HG02852 (cell line): Measurements from ENCODE around the gene DQX1.
A peak's percentile ranks its signal among the peaks of the same experiment; 100 is the strongest.

ENCODE experiments used
- ATAC-seq: cut with Tn5 transposase; IDR thresholded peaks from one replicate; pipeline ENCODE4 v1.9.1; 2021; ENCODE audit warnings: mild to moderate bottlenecking, moderate library complexity; ENCODE audit not compliant: unreplicated experiment

The DQX1 gene

DNA sequence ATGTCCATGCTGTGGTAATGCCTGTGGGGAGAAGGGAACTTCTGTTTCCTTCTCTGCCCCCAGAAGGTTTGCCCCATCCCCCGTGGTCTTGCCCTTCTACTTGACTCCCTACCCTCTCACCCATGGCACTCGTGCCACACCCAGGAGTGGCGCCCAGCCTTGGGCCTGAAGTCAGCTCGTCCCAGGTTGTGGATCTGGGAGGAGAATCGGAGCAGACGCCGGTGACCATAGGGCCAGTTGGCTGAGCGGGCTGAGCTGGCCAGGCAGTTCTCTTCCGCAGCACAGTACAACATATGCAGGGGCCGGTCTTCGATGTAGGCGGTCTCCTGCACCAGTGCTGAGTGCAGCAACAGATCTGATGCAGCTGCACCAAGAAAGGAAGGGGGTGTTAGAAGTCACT is 8.4 kb upstream of the DQX1 start:
- ATAC-seq, result no peak

GRCh38 chr2:74533464-74533863 is 7.4 kb upstream of the DQX1 start:
- no peak for ATAC-seq

- no peak for ATAC-seq
Observed at GRCh38 chr2:74532222-74532621, 6.2 kb upstream of the DQX1 start.

DNA sequence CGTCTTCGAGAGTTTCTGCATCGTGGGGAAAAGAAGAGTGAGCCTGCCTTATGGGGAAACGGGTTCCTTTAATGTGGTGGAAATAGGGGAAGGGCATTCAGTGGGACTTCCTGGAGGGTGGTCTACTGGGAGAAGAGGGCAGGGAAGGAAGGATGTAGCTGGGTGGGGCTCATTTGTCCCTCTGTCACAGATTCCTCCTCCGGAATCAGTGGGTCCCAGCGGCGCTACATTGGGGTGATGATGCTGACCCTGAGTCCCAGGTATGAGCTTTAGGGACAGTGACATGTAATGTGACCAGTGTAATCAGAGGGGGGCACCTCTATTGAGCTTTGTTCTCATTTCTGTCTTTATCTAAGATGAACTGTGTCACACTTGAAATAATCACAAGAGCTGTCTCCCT is 5.6 kb upstream of the DQX1 start:
- no peak for ATAC-seq

DNA sequence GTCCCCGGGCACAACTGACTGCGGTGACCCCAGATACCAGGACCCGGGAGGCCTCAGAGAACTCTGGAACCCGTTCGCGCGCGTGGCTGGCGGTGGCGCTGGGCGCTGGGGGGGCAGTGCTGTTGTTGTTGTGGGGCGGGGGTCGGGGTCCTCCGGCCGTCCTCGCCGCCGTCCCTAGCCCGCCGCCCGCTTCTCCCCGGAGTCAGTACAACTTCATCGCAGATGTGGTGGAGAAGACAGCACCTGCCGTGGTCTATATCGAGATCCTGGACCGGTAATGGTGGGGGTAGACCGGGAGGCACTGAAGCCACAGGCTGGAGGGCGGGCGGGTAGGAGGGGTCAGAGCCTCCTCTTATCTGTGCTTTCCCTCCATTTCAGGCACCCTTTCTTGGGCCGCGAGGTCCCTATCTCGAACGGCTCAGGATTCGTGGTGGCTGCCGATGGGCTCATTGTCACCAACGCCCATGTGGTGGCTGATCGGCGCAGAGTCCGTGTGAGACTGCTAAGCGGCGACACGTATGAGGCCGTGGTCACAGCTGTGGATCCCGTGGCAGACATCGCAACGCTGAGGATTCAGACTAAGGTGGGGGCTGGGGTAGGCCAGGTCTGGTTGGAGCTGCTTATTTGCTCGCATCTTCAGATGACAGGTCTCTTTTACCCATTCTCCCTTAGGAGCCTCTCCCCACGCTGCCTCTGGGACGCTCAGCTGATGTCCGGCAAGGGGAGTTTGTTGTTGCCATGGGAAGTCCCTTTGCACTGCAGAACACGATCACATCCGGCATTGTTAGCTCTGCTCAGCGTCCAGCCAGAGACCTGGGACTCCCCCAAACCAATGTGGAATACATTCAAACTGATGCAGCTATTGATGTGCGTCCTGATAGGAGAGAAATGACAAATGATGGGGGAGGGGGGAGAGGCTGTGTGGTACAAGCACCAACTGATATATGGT is 4.5 kb upstream of the DQX1 start:
- peak; percentile 34 for ATAC-seq

- peak; percentile 79 for ATAC-seq
Observed at GRCh38 chr2:74529357-74530238, 3.6 kb upstream of the DQX1 start, which contains the start of the genes AUP1 and HTRA2. Gene AUP1, minus strand, starts transcription at chr2:74529706. Its CDS starts 77 bp downstream, at chr2:74529629. Gene HTRA2, plus strand, starts transcription at chr2:74529933. Its CDS starts 74 bp downstream, at chr2:74530007.

DNA sequence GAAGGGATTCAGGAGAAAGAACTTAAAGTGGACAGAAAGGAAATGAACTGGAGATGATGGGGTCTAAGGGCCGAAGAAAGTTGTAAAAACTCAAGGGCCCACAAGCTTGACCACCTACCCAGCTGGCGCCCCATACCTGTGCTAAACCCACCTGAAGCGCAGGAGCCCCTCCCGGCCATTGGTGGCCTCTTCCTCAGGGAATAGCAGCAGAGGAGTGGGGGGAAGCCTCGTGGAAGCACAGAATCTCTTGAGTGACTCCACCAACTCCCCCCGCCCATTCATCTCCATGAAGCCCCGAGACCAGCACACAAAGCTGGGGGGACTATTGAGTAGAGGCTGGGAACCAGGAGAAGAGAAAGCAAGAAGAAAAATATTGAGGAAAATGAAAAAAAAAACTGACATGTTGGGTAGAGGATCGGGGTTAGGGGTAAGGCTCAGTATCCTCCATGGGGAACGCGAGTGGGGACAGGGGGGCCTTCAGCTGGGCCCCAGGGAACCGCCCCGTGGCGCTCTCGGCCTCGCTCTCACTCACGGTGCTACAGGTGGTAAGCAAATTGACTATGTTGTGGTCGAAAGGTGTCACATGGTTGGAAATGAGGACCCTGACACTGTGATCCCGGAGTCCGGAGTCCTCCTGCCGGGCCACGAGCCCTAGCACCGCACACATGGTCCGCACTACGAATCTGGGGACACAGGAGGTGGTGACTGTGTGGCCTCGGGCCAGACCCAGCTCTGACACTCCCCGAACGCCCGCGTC is 2.7 kb upstream of the DQX1 start:
- peak; percentile 5 for ATAC-seq

DNA sequence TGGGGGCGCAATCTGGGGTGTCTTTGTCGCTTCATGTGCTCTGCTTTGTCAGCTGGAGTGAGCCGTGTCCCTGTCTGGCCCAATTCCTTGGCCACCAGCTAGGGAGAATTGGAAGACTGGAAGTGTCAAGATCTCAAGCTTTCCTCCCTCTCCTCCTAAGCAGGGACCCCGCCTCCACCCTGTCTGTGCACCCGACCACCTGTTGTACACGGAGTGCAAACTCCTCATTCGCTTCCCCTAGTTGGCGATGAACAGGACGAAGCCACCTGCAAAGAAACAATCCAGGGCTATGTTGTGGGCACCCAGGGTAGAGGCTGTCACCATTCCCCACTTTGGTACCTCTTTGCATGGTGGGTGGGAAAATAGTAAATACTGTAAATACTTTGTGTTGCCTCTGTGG is 1.7 kb upstream of the DQX1 start:
- ATAC-seq, result no peak

- ATAC-seq, result no peak
Observed at GRCh38 chr2:74526649-74527230, 709 bp upstream of the DQX1 start.

GRCh38 chr2:74524955-74525716 is 895 bp downstream of the DQX1 start:
- ATAC-seq, result no peak

DNA sequence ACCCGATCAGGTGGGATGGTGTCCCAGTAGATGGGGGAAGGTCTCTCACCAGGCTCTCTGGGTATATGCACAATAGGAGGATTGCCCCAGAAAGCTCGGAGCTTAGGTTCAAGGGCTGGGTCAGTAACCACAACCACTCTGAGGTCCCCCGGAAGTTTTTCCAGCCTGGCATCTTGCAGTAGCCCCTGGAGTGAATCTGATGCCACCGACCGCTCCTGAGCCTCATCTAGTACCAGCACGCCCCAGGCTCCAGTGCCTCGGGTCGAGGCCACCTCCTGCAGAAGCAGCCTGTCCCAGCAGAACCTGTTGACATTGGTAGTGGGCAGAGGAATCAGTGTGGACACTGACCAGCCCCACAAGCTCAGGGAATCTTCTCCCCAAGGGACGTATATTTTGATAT is 2.0 kb downstream of the DQX1 start:
- ATAC-seq, result no peak

- ATAC-seq, result no peak
Observed at GRCh38 chr2:74522516-74522915, 3.5 kb downstream of the DQX1 start.

DNA sequence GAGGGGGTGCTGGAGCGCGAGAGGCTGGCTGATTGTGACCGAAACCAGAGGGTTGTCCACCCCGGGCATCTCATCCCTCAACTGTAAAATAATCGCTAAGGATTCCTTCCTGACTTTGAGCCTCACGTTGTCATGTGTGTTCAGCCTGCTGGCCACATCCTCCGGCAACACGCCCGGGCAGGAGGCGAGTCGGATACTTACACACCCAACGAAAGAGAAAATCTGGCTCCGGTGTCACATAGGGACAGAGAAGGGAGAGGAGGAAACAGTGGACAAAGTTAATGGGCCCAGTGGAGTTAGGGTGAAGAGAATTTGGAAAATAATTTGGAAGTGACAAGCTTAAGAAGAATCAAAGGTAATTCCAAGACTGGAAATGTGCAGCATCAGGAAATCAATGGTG is 9.4 kb downstream of the DQX1 start:
- no peak for ATAC-seq

DNA sequence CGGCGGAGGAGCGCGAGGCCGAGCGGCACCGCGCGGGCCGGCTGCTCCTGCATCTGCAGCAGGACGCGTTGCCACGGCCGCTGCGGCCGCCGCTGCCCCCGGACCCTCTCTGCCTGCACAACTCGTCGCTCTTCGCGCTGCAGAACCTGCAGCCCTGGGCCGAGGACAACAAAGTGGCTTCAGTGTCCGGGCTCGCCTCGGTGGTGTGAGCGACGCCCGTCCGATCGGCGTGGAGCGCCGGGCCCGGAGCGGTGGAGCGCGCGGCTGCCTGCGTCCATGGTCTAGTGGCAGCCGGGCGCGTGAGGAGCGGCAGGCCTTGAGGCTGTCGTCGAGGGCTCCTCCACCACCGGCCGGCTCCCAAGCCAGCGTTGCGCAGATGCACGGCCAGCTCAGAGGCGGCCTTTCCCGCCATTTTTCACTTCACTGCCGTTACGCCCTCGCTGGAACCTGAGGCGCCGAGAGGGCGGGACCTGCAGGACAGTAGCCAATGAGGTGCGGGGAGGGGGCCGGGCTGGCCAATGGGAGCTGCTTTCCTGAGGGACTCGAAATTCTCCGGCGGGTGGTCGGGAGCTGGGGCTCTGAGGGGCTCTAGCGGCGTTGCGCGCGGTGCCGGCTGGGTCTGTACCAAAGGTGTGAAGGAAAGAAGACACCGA is 9.9 kb downstream of the DQX1 start:
- ATAC-seq, result no peak

DNA sequence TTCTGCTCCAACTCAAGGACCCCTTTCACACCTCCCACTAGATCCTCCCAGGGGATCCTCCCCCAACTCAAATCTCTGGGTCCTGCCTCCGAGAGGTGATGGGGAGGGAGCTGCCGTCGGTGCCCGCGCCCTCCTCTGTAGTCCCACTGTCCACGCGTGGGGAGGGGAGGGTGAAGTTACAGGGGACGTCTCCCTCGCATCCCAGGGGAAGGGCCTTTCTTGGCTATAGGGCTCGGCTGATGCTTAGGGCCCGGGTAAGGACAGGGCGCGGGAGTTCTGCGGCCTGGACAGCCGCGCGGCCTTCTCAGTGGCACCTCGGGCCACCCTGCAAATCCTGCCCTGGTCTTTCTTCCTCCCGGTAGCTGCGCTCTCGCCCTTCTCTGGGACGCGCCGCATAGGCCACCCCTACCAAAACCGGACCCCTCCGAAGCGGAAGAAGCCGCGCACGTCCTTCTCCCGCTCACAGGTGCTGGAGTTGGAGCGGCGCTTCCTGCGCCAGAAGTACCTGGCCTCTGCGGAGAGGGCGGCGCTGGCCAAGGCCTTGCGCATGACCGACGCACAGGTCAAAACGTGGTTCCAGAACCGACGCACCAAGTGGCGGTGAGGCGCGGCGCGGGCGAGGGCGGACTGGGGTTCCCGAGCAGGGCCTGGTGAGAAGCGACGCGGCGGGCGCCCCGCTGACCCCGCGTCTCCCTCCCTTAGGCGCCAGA is 10.6 kb downstream of the DQX1 start:
- ATAC-seq, result no peak

DNA sequence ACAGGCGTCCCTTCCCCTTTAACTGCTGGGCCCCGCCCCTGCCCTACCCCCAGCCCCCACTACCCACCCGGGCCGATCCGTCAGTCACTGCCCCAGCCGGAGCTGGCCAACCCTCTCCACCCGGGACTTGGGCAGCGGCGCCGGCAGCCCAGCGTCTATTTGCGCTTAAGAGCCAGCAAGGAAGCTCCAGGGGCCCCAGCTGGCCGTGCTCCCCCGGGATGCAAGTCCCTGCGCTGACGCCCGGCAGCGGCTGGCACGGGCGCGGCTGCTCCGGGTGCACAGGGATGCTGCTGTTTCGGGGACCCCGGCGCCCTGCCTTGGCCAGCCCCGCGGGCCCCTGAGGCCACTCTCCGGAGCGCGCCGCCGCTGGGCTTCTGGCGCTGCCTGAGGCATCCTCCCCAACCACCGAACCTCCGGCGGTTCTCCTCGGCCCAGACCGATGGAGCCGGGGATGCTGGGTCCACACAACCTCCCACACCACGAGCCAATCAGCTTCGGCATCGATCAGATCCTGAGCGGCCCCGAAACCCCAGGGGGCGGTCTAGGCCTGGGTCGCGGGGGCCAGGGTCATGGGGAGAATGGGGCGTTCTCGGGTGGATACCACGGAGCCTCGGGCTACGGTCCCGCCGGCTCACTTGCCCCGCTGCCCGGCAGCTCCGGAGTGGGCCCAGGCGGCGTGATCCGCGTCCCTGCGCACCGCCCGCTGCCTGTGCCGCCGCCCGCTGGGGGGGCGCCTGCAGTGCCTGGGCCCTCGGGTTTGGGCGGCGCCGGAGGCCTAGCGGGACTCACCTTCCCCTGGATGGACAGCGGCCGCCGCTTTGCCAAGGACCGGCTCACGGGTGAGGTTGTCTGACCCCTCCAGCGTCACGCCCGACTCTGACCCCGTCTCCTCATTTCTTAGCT is 11.4 kb downstream of the DQX1 start, which contains the start of gene TLX2:
Gene TLX2, plus strand, starts transcription at position 83 of the 903 bp plus-strand sequence. Its CDS starts 357 bp downstream, at position 440.
- no peak for ATAC-seq

DNA sequence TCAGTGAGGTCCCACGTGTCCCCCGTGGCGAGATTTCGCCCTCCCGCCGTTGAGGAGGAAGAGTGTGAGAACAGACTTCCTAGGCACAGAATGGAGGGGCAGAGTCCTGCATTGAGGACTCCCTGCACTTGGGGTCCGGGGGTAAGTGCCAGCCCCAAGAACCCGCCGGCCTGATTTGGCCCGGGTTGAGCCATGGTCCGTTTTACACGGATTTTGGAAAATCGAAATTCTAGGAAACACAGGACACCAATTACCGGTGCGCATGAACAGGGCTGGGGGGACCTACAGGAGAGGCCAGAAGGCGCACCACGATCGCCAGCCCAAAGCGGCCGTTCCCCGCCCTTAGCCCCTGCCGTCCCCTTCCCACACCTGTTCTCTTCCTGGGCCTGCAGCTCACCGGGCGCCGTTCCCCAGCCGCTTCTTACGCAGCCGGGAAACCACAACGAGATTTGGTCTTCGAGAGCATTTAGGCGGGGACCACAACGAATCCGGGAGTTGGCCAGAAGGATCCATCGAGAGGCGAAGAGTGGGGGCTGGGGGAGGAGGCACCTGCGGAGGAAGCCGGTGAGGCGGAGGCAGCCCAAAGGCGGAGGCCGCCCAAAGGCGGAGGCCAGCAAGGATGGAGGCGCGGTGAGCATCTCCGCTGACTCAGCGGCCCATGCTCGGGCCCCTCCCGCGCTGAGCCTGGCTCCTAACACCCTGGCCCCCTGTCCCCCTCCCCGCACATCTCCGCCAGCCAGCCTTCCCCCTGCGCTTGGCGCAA is 12.2 kb downstream of the DQX1 start:
- ATAC-seq, result no peak
